Measurements from ENCODE around the gene SUSD4.

DNA sequence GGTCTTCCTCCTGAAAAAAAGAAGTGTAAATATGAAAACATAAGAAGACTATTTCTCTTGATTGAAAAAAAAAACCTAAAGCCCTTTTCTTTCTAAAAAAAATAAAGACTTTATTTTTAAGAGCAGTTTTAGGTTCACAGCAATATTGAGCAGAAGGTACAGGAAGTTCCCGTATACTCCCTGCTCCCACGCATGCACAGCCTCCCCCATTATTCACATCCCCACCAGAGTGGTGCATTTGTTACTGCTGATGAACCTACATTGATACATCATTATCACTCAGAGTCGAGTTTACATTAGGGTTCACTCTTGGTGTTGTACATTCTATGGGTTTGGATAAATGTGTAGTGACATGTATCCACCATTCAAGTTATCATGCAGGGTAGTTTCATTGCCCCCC lies 128.9 kb downstream of the SUSD4 start:
- TF ChIP-seq, protein P1, sequence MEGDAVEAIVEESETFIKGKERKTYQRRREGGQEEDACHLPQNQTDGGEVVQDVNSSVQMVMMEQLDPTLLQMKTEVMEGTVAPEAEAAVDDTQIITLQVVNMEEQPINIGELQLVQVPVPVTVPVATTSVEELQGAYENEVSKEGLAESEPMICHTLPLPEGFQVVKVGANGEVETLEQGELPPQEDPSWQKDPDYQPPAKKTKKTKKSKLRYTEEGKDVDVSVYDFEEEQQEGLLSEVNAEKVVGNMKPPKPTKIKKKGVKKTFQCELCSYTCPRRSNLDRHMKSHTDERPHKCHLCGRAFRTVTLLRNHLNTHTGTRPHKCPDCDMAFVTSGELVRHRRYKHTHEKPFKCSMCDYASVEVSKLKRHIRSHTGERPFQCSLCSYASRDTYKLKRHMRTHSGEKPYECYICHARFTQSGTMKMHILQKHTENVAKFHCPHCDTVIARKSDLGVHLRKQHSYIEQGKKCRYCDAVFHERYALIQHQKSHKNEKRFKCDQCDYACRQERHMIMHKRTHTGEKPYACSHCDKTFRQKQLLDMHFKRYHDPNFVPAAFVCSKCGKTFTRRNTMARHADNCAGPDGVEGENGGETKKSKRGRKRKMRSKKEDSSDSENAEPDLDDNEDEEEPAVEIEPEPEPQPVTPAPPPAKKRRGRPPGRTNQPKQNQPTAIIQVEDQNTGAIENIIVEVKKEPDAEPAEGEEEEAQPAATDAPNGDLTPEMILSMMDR (IDR thresholded peaks at IDR 0.05), result no peak
- no peak for TF ChIP-seq EZH2 (IDR thresholded peaks at IDR 0.05)
- no peak for TF ChIP-seq EZH2phosphoT487 (IDR thresholded peaks at IDR 0.05)
